HG03025 (cell line): ENCODE measurements around the gene HLCS.

Source experiments
- ATAC-seq: cut with Tn5 transposase; IDR thresholded peaks from one replicate; pipeline ENCODE4 v1.9.1; 2021; ENCODE audit warnings: mild to moderate bottlenecking, moderate library complexity; ENCODE audit not compliant: unreplicated experiment, low FRiP score

HLCS gene

GRCh38 chr21:36917471-36918158, 48.9 kb downstream of the HLCS start:
- no peak for ATAC-seq

GRCh38 chr21:36916718-36917117, 49.8 kb downstream of the HLCS start:
- no peak for ATAC-seq

DNA sequence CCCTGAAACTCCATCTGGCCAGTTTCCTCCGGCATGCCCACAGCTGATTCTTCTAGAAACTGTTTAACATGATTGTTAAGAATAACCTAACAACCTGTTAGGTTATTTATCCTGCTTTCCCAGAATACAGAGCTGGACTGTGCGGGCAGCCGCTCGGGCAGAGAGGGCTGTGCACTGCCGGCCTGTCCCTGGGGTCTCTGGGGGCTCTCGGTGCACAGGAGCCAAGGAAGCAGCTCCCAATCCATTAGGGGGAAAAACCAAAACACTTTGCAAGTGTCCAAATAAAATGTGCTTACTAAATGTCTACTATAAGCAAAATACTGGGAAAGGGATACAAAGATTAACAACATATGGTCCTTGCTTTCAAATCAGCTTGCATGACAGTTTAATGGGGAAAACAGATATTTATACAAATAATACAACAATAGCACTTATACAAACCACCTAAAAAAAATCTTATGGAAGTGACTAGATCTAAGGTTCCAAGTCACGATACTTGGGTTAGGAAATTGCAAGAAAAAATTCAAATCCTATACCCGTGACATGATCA, 50.7 kb downstream of the HLCS start:
- ATAC-seq = no peak

DNA sequence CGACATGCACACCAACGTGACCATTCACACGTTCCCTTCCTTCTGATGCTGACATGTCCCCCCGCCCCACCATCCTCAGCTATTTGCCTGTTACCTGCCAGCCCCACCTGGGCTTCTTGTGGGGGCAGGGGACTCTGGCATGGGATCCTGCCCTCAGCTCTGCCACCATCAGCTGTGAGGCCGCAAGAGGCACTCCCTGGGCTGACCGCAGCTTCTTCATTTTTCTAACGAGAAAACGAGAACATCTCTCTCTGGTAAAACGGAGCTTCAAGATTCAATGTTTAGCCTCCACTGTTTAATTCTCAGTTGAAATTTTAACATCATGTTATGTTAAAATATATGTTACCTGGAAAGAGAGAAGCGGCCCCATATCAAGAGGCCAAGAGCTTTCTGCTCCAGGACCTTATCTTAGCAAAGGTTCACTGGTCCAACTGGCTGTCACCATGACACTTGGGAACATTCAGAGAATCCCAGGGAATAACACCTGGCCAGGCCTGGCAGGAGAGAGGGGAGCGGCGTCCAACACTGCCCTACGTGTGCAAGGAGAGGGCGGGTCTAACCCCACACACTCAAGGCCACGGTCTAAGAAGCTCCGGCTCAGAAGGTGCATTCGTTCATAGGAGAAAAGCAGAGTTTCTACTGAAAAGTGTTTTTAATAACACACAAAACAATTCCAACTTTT, 51.3 kb downstream of the HLCS start:
- no peak for ATAC-seq

- ATAC-seq = no peak
These were observed 52.0 kb downstream of the HLCS start for GRCh38 chr21:36914244-36915013.

DNA sequence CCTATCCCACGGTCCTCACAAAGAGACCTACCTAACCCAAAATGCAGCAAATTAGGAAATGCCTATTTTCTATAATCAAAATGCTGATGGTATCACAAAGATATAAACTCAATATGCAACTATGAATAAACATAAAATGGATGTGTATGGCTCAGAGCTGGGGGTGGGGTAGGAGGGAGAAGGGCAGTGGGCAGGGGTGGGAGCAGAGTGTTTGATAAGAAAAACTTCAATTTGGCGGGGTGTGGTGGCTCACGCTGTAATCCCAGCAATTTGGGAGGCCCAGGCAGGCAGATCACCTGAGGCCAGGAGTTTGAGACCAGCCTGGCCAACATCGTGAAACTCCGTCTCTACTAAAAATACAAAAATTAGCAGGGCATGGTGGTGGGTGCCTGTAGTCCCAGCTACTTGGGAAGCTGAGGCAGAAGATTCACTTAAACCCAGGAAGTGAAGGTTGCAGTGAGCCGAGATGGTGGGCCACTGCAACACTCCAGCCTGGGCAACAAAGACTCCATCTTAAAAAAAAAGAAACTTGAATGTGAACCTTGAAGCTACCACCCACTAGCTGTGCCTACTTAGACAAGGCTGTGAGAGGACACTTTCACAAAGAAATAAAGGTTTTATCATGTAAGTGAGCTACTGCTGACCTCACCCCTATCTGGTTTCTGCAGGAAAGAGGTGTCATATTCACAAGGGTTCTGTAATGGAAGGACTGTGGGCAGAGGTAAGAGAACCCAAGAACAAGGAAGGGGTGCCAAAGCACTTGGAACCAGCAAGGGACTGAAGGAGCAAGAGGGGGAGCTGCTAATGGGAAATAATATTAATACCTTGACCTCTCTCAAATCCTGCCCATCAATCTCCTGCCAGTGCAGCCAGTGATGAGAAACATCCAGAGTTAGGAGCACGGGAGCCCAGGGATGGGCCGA, 53.0 kb downstream of the HLCS start:
- ATAC-seq = no peak

DNA sequence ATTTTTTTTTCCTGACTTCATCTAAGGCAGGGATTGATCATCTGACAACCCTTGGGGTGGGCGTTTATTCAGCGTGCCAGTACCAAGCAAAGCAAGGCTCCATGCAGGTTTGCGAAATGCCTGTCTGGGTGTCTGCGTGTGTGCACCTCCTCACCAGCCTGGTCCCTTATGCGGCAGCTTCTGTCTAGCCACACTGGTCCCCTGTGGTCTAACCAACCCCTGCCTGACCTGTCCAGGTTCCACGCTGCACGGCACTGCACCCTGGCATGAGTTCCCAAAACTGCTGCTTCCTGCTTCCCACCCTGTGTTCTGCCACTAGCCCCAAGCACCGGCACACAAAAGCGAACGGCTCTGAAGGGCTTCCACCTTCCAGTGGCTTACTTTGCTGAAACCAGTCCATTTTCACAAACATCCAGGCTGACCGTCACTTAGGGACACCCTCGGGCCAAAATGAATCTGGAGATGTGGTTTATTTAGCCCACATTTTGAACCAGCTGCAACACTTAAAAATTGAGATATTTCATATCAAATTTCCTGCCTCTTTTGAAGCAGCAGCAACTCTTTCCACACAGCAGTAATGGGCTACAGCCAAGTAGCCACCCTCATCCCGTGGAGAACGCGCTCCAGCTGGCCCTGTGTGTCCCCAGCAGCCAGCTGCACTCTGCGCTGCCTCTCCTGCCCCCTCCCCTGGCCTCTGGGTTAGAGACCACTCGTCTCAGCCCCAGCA, 55.7 kb downstream of the HLCS start:
- no peak for ATAC-seq

DNA sequence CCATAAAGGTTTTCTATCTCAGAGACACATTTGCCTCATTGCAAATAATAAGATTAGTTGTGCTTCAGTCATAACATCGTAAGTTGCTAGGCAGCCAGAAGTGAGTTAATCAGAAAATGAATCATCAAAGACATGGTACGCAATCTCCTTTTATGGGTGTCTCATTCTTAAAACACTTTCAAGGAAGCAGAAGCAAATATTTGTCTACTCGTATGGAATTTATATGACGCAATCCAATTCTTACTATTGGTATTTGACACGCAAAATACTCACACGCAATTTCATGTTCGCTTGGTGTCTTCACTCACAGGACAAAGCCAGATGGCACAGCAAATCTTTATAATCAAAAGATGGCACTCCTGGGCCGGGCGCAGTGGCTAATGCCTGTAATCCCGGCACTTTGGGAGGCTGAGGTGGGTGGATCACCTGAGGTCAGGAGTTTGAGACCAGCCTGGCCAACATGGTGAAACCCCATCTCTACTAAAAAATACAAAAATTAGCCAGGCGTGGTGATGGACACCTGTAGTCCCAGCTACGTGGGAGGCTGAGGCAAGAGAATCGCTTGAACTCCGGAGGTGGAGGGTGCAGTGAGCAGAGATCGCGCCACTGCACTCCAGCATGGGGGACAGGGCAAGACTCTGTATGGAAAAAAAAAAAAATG, 56.4 kb downstream of the HLCS start:
- no peak for ATAC-seq

DNA sequence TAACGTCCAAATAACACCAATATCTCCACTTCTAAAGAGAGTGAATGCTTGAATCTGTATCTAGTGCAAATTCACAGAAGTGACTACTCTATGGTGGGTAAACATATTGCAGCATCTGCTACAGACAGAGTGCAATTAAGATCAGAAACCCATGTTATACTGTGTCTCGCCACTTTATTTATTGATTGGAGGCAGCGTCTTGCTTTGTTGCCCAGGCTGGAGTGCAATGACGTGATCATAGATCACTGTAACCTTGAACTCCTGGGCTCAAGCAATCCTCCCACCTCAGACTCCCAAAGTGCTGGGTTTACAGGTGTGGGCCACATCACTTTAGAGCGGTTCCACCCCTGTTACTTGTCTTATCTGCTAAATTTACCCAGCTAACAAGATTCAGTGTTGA, 57.0 kb downstream of the HLCS start:
- ATAC-seq = no peak

DNA sequence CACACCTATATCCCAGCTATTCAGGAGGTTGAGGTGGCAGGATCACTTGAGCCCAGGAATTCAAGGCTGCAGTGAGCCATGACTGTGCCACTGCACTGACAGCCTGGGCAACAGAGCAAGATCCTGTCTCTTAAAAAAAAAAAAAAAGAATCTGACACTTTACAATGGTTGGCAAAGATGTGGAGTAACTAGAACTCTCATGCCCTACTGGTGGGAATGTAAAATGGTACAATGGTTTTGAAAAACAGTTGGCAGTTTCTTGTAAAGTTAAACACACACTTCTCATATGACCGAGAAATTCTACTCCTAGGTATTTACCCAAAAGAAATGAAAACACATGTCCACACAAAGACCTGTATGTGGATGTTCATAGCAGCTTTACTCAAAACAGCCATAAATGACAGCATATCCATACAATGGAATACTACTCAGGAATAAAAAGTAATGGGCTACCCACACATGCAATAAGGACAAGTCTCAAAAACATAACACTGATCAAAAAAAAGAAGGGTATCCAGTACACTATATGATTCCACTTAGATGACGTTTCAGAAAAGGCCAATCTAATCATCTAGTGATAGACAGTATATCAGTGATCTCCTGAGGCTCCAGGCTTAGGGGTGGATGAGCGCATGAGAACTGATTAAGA, 58.1 kb downstream of the HLCS start:
- ATAC-seq = no peak

- ATAC-seq = no peak
These were observed 62.3 kb downstream of the HLCS start for GRCh38 chr21:36904093-36904666.

GRCh38 chr21:36902793-36903192, 63.7 kb downstream of the HLCS start:
- ATAC-seq = no peak

GRCh38 chr21:36902331-36902730, 64.1 kb downstream of the HLCS start:
- no peak for ATAC-seq

- no peak for ATAC-seq
These were observed 64.9 kb downstream of the HLCS start for GRCh38 chr21:36901575-36901974.

DNA sequence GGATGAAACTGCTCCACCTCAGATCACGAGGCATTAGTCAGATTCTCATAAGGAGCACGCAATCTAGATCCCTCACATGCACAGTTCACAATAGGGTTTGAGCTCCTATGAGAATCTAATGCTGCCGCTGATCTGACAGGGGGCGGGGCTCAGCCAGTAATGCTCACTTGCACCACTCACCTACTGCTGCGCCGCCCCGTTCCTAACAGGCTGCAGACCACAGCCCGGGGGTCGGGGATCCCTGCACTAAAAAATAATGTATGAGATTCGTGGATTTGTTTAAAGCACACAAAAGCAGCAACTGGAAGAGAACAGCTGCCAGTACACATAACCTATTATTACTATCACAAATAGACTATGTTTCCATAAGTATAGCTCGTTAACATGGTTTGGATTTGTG, 72.9 kb downstream of the HLCS start:
- ATAC-seq = no peak

GRCh38 chr21:36892201-36892600, 74.3 kb downstream of the HLCS start:
- ATAC-seq = no peak

GRCh38 chr21:36891692-36892091, 74.8 kb downstream of the HLCS start:
- ATAC-seq = no peak

- ATAC-seq = no peak
These were observed 75.3 kb downstream of the HLCS start for GRCh38 chr21:36891121-36891520.
